Measurements from ENCODE around the gene COL16A1. TPM values are rescaled to one million over a fixed set of nuclear protein-coding genes. Genes with fewer than 3 reads are reported as not detected.

COL16A1 gene
- total RNA-seq, 6 experiments from 2014 or later = 74.1 to 100 (median 87.6) TPM

GRCh38 chr1:31731049-31731565 is 27.3 kb upstream of the COL16A1 start:
- TF ChIP-seq CTCF (IDR thresholded peaks at IDR 0.05) = no peak
- H3K27me3 Mint-ChIP-seq (ENCODE audit: insufficient read depth) = peaks cover 6% of the 10 kb centered on the region
- H3K36me3 Mint-ChIP-seq (ENCODE audit: low read depth) = no peaks in the 10 kb centered on the region
- H3K4me3 Mint-ChIP-seq = no peak overlapping the region
- no peak overlapping the region for H3K27ac Mint-ChIP-seq
- H3K9me3 Mint-ChIP-seq = no peaks in the 10 kb centered on the region
- no peak for DNase-seq
- peaks cover 10% of the 10 kb centered on the region for H3K4me1 Mint-ChIP-seq (ENCODE audit: low read depth)

- no peak overlapping the region for H3K4me3 Mint-ChIP-seq
- TF ChIP-seq CTCF (IDR thresholded peaks at IDR 0.05) = no peak
- DNase-seq = no peak
These were observed 26.7 kb upstream of the COL16A1 start for GRCh38 chr1:31730336-31731048.

GRCh38 chr1:31727849-31728248 is 24.0 kb upstream of the COL16A1 start:
- Mint-ChIP-seq H3K9me3 (no peaks in the 10 kb centered on the region), H3K36me3 (ENCODE audit: low read depth) (no peaks in the 10 kb centered on the region), H3K27me3 (ENCODE audit: insufficient read depth) (peaks cover 15% of the 10 kb centered on the region), H3K27ac (no peak overlapping the region), H3K4me3 (no peak overlapping the region), H3K4me1 (ENCODE audit: low read depth) (peaks cover 7% of the 10 kb centered on the region; the same call in 1 of the 2 replicates)
- TF ChIP-seq CTCF (IDR thresholded peaks at IDR 0.05) = no peak
- DNase-seq = no peak

More at GRCh38 chr1:31730336-31731048, 26.7 kb upstream of the COL16A1 start:
- Mint-ChIP-seq H3K27me3 (ENCODE audit: insufficient read depth) (peaks cover 8% of the 10 kb centered on the region), H3K9me3 (no peaks in the 10 kb centered on the region), H3K27ac (no peak overlapping the region), H3K4me1 (ENCODE audit: low read depth) (peaks cover 10% of the 10 kb centered on the region), H3K36me3 (ENCODE audit: low read depth) (no peaks in the 10 kb centered on the region)

- H3K36me3 Mint-ChIP-seq (ENCODE audit: low read depth) = no peaks in the 10 kb centered on the region
- no peak for TF ChIP-seq CTCF (IDR thresholded peaks at IDR 0.05)
- H3K9me3 Mint-ChIP-seq = no peaks in the 10 kb centered on the region
- no peak for DNase-seq
- no peak overlapping the region for H3K27ac Mint-ChIP-seq
- H3K27me3 Mint-ChIP-seq (ENCODE audit: insufficient read depth) = peaks cover 18% of the 10 kb centered on the region
- no peak overlapping the region for H3K4me3 Mint-ChIP-seq
- peaks cover 7% of the 10 kb centered on the region; the same call in 1 of the 2 replicates for H3K4me1 Mint-ChIP-seq (ENCODE audit: low read depth)
These were observed 23.4 kb upstream of the COL16A1 start for GRCh38 chr1:31727195-31727594.

GRCh38 chr1:31726715-31727114 is 22.9 kb upstream of the COL16A1 start:
- H3K27ac Mint-ChIP-seq = no peak overlapping the region
- no peak for DNase-seq
- no peak for TF ChIP-seq CTCF (IDR thresholded peaks at IDR 0.05)
- no peaks in the 10 kb centered on the region for H3K9me3 Mint-ChIP-seq
- H3K27me3 Mint-ChIP-seq (ENCODE audit: insufficient read depth) = peaks cover 18% of the 10 kb centered on the region
- H3K4me1 Mint-ChIP-seq (ENCODE audit: low read depth) = peaks cover 7% of the 10 kb centered on the region; the same call in 1 of the 2 replicates
- no peaks in the 10 kb centered on the region for H3K36me3 Mint-ChIP-seq (ENCODE audit: low read depth)
- H3K4me3 Mint-ChIP-seq = no peak overlapping the region
